GM12878 (cell line): ENCODE data around the gene TMEM184C. TPM values are rescaled to one million over a fixed set of nuclear protein-coding genes. Genes with fewer than 3 reads are reported as not detected.

Experiments
- ATF2 ChIP-seq: IDR thresholded peaks from 2 replicates; pipeline ENCODE4 v1.6.1; 2012; ENCODE audit warnings: low read length, inconsistent platforms
- CBFB ChIP-seq: IDR thresholded peaks from 2 replicates; pipeline ENCODE4 v1.6.1; 2016; ENCODE audit warnings: antibody characterized with exemption, low read depth
- CHD1 ChIP-seq: IDR thresholded peaks from 2 replicates; pipeline ENCODE4 v1.6.1; 2012; ENCODE audit warnings: low read depth, low read length, improper control_type of control experiment
- CREB1 ChIP-seq: IDR thresholded peaks from 2 replicates; pipeline ENCODE4 v1.6.1; 2012; ENCODE audit warnings: low read depth, mild to moderate bottlenecking, inconsistent platforms
- IKZF1 ChIP-seq: fragments of 450-650 bp; conservative IDR thresholded peaks from 2 replicates; pipeline ENCODE4 v1.6.1; 2017; ENCODE audit warnings: antibody characterized with exemption, mild to moderate bottlenecking
- IKZF2 ChIP-seq, 2 experiments: fragments of 450-650 bp; IDR thresholded peaks; 2 replicates each; pipeline ENCODE4 v1.6.1; 2017; ENCODE audit warnings: mild to moderate bottlenecking in 2 of 2, moderate library complexity in 2 of 2
- JUNB ChIP-seq: IDR thresholded peaks from 2 replicates; pipeline ENCODE4 v1.6.1; 2016; ENCODE audit warnings: antibody characterized with exemption, mild to moderate bottlenecking
- KAT2A ChIP-seq: conservative IDR thresholded peaks from 2 replicates; pipeline ENCODE4 v1.6.1; 2011; ENCODE audit warnings: low read depth, low read length; ENCODE audit not compliant: control insufficient read depth
- MLLT1 ChIP-seq: fragments of 450-650 bp; IDR thresholded peaks from 2 replicates; pipeline ENCODE4 v1.6.1; 2016; ENCODE audit warnings: mild to moderate bottlenecking
- NFIC ChIP-seq: IDR thresholded peaks from 2 replicates; pipeline ENCODE4 v1.6.1; 2012; ENCODE audit warnings: low read depth, mild to moderate bottlenecking, inconsistent platforms, low read length, moderate library complexity
- PAX5 ChIP-seq: IDR thresholded peaks from 2 replicates; pipeline ENCODE4 v1.6.1; 2011; ENCODE audit warnings: low read depth, low read length, borderline replicate concordance
- PRDM15 ChIP-seq: fragments of 450-650 bp; formaldehyde crosslinking; IDR thresholded peaks from 2 replicates; pipeline ENCODE4 v1.4.0; 2020; ENCODE audit warnings: mild to moderate bottlenecking, moderate library complexity
- RFX5 ChIP-seq: IDR thresholded peaks from 2 replicates; pipeline ENCODE4 v1.6.1; 2011; ENCODE audit warnings: low read depth, low read length, improper control_type of control experiment
- SMC3 ChIP-seq: IDR thresholded peaks from 2 replicates; pipeline ENCODE4 v1.6.1; 2011; ENCODE audit warnings: low read length, improper control_type of control experiment, borderline replicate concordance
- SPI1 ChIP-seq: IDR thresholded peaks from 2 replicates; pipeline ENCODE4 v1.6.1; 2011; ENCODE audit warnings: low read depth, mild to moderate bottlenecking, low read length, moderate library complexity, borderline replicate concordance; ENCODE audit not compliant: insufficient read depth
- ZNF274 ChIP-seq: IDR thresholded peaks from one replicate; pipeline ENCODE4 v1.8.0; 2011; ENCODE audit not compliant: insufficient read length, insufficient read depth
- ZNF384 ChIP-seq: IDR thresholded peaks from 2 replicates; pipeline ENCODE4 v1.6.1; 2012; ENCODE audit warnings: low read depth, mild to moderate bottlenecking, low read length, improper control_type of control experiment, borderline replicate concordance
- polyA plus RNA-seq, 11 experiments: library from polyadenylated mRNA; depleted of rRNA in 4 of 11; unstranded in 6 of 11; stranded (reverse) in 5 of 11; fragments of >200 nt; fragmentation: Nextera tagmentation in 4 of 11; fragmentation: Illumina TruSeq in 1 of 11; extraction: Ambion mirVana in 4 of 11; extraction: Trizol in 1 of 11; gene quantifications; 1 replicate in 1 of 11; 2 replicates in 10 of 11; pipeline versions ENCODE4 v1.2.1 to v1.2.3, GENCODE V29; 2011 to 2016; ENCODE audit warnings: inconsistent platforms in 2 of 11, missing spikeins in 2 of 11, low read depth in 1 of 11
- total RNA-seq, 4 experiments: library from RNA; depleted of rRNA in 3 of 4; stranded (reverse); fragments of >200 nt in 3 of 4; fragmentation: Illumina TruSeq in 1 of 4; extraction: Trizol in 1 of 4; gene quantifications; 2 replicates each; pipeline versions ENCODE4 v1.2.1 to v1.2.3, GENCODE V29; 2013 to 2021
- TF ChIP-seq, protein P1 (sequence below): IDR thresholded peaks from 2 replicates; pipeline ENCODE4 v1.6.1; 2011; ENCODE audit warnings: mild to moderate bottlenecking, low read depth, low read length, moderate library complexity; ENCODE audit not compliant: insufficient replicate concordance
- TF ChIP-seq, protein P2 (sequence below): fragments of 450-650 bp; IDR thresholded peaks from 2 replicates; pipeline ENCODE4 v1.6.1; 2018; ENCODE audit warnings: mild to moderate bottlenecking, low read depth, moderate library complexity; ENCODE audit not compliant: partially characterized antibody

TMEM184C gene
- total and polyA plus RNA-seq, 10 of the 15 experiments (the other 5 are each of a cell fraction or from before 2014, with no cell fraction given): 3.4 to 22.6 (median 18.2) TPM

DNA sequence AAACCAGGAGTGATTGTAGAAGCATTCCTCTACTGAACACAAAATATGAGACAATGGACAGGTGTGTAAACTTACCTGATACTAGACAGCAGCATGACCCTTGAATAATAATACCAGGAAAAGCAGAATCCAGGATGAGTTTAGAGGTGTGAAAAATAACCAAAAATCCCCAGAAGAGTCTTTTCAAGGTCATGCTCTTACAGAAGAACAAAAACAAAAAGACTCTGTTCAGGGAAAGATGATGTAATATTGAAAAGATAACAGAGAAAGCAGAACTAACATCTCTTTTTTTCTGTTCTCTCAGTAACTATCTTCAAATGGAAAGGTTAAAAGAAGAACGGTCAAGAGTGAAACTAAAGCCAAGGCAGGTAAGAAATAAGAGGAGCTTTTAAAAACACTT is 100.7 kb downstream of the TMEM184C start (continued):
- peak; percentile 63; the same call in 1 of the 2 replicates for TF ChIP-seq ZNF384
- TF ChIP-seq CREB1: peak; percentile 9; the same call in 1 of the 2 replicates
- TF ChIP-seq IKZF1: peak; percentile 86
- TF ChIP-seq IKZF2 (IDR thresholded peaks at IDR 0.05): peak; percentile 94 to 95
- no peak for TF ChIP-seq ZNF274
- no peak; the same call in 1 of the 2 replicates for TF ChIP-seq SMC3
- no peak for TF ChIP-seq KAT2A
- peak; percentile 78; the same call in 1 of the 2 replicates for TF ChIP-seq ATF2
- TF ChIP-seq, protein P1, sequence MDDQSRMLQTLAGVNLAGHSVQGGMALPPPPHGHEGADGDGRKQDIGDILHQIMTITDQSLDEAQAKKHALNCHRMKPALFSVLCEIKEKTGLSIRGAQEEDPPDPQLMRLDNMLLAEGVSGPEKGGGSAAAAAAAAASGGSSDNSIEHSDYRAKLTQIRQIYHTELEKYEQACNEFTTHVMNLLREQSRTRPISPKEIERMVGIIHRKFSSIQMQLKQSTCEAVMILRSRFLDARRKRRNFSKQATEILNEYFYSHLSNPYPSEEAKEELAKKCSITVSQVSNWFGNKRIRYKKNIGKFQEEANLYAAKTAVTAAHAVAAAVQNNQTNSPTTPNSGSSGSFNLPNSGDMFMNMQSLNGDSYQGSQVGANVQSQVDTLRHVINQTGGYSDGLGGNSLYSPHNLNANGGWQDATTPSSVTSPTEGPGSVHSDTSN: no peak
- TF ChIP-seq SPI1: no peak
- TF ChIP-seq CBFB: no peak
- TF ChIP-seq MLLT1: no peak
- TF ChIP-seq, protein P2, sequence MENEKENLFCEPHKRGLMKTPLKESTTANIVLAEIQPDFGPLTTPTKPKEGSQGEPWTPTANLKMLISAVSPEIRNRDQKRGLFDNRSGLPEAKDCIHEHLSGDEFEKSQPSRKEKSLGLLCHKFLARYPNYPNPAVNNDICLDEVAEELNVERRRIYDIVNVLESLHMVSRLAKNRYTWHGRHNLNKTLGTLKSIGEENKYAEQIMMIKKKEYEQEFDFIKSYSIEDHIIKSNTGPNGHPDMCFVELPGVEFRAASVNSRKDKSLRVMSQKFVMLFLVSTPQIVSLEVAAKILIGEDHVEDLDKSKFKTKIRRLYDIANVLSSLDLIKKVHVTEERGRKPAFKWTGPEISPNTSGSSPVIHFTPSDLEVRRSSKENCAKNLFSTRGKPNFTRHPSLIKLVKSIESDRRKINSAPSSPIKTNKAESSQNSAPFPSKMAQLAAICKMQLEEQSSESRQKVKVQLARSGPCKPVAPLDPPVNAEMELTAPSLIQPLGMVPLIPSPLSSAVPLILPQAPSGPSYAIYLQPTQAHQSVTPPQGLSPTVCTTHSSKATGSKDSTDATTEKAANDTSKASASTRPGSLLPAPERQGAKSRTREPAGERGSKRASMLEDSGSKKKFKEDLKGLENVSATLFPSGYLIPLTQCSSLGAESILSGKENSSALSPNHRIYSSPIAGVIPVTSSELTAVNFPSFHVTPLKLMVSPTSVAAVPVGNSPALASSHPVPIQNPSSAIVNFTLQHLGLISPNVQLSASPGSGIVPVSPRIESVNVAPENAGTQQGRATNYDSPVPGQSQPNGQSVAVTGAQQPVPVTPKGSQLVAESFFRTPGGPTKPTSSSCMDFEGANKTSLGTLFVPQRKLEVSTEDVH: no peak
- peak; percentile 69 for TF ChIP-seq NFIC
- no peak for TF ChIP-seq PRDM15 (CRISPR knock-in tag)
- peak; percentile 47 for TF ChIP-seq JUNB
- TF ChIP-seq PAX5: no peak
- no peak for TF ChIP-seq CHD1
- TF ChIP-seq RFX5: no peak
